ENCODE data around the gene ATOH8.

Gene ATOH8

GRCh38 chr2:85716346-85716914 is 37.4 kb upstream of the ATOH8 start:
- no peak for TF ChIP-seq CTCF (IDR thresholded peaks at IDR 0.05)
- peak in 1 of 2 donors; percentile 55 for DNase-seq
- no peaks in the 10 kb centered on the region for H3K9me3 ChIP-seq
- H3K27me3 ChIP-seq: no peaks in the 10 kb centered on the region
- intact Hi-C loops (cut with DNase I; ENCODE audit: low total_unique reads): no loop called here
- H3K27ac ChIP-seq: no peak overlapping the region
- peaks cover 0 to 18% (median 10%) of the 10 kb centered on the region in 4 donors for H3K4me1 ChIP-seq
- H3K36me3 ChIP-seq: no peaks in the 10 kb centered on the region
- no peak overlapping the region for H3K4me3 ChIP-seq

- no peak for TF ChIP-seq CTCF (IDR thresholded peaks at IDR 0.05)
- intact Hi-C loops (cut with DNase I; ENCODE audit: low total_unique reads): no loop called here
- peak in 1 of 2 donors; percentile 15 for DNase-seq
- Histone ChIP-seq H3K9me3 (no peaks in the 10 kb centered on the region), H3K27me3 (no peaks in the 10 kb centered on the region), H3K27ac (no peak overlapping the region), H3K4me3 (no peak overlapping the region), H3K4me1 (peaks cover 0 to 21% (median 10%) of the 10 kb centered on the region in 4 donors), H3K36me3 (no peaks in the 10 kb centered on the region)
These were observed 36.3 kb upstream of the ATOH8 start for GRCh38 chr2:85717308-85718008.

- H3K27me3 ChIP-seq: no peaks in the 10 kb centered on the region
- H3K4me1 ChIP-seq: peaks cover 0 to 17% (median 7%) of the 10 kb centered on the region in 4 donors
- no peak for TF ChIP-seq CTCF (IDR thresholded peaks at IDR 0.05)
- no peak for DNase-seq
- intact Hi-C loops (cut with DNase I; ENCODE audit: low total_unique reads): no loop called here
- H3K36me3 ChIP-seq: no peaks in the 10 kb centered on the region
- no peak overlapping the region for H3K4me3 ChIP-seq
- no peaks in the 10 kb centered on the region for H3K9me3 ChIP-seq
- no peak overlapping the region for H3K27ac ChIP-seq
These were observed 35.8 kb upstream of the ATOH8 start for GRCh38 chr2:85718009-85718391.

- Histone ChIP-seq H3K4me1 (peaks cover 0 to 7% (median 0%) of the 10 kb centered on the region in 4 donors), H3K4me3 (no peak overlapping the region), H3K27me3 (no peaks in the 10 kb centered on the region), H3K27ac (no peak overlapping the region), H3K36me3 (no peaks in the 10 kb centered on the region), H3K9me3 (no peaks in the 10 kb centered on the region)
- peak in 1 of 2 donors; percentile 60 for DNase-seq
- intact Hi-C loops (cut with DNase I; ENCODE audit: low total_unique reads): no loop called here
- no peak for TF ChIP-seq CTCF (IDR thresholded peaks at IDR 0.05)
These were observed 34.8 kb upstream of the ATOH8 start for GRCh38 chr2:85718885-85719492.

GRCh38 chr2:85719609-85720240 is 34.1 kb upstream of the ATOH8 start:
- H3K27me3 ChIP-seq: no peaks in the 10 kb centered on the region
- DNase-seq: peak in 1 of 2 donors; percentile 33
- intact Hi-C loops (cut with DNase I; ENCODE audit: low total_unique reads): loop anchor here (10.0 kb wide), 1 partner anchor 355 kb away; no protein-coding TSS in a partner anchor

More at GRCh38 chr2:85719609-85720240, 34.1 kb upstream of the ATOH8 start:
- no peak for TF ChIP-seq CTCF (IDR thresholded peaks at IDR 0.05)
- Histone ChIP-seq H3K9me3 (no peaks in the 10 kb centered on the region), H3K27ac (no peak overlapping the region), H3K4me1 (peaks cover 0 to 6% (median 0%) of the 10 kb centered on the region in 4 donors), H3K4me3 (no peak overlapping the region), H3K36me3 (no peaks in the 10 kb centered on the region)

Data from tibial artery (tissue), 4 donors.